C4-2B (cell line): ENCODE measurements around the gene PPP2R3B.

Experiments used
- ZFX ChIP-seq: fragments of 450-650 bp; IDR thresholded peaks from 2 replicates; pipeline ENCODE4 v1.6.1; 2017
- TF ChIP-seq, protein P1 (sequence below): fragments of 450-650 bp; conservative IDR thresholded peaks from 2 replicates; pipeline ENCODE4 v1.5.1; 2017; ENCODE audit warnings: mild to moderate bottlenecking

GRCh38 chrX:351736-352135 is 35.0 kb downstream of the PPP2R3B start:
- TF ChIP-seq, protein P1, sequence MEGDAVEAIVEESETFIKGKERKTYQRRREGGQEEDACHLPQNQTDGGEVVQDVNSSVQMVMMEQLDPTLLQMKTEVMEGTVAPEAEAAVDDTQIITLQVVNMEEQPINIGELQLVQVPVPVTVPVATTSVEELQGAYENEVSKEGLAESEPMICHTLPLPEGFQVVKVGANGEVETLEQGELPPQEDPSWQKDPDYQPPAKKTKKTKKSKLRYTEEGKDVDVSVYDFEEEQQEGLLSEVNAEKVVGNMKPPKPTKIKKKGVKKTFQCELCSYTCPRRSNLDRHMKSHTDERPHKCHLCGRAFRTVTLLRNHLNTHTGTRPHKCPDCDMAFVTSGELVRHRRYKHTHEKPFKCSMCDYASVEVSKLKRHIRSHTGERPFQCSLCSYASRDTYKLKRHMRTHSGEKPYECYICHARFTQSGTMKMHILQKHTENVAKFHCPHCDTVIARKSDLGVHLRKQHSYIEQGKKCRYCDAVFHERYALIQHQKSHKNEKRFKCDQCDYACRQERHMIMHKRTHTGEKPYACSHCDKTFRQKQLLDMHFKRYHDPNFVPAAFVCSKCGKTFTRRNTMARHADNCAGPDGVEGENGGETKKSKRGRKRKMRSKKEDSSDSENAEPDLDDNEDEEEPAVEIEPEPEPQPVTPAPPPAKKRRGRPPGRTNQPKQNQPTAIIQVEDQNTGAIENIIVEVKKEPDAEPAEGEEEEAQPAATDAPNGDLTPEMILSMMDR: no peak
- no peak for TF ChIP-seq ZFX
